Endothelial cell of umbilical vein (primary cell): ENCODE measurements around the gene SERPINB13. TPM values are rescaled to one million over a fixed set of nuclear protein-coding genes. Genes with fewer than 3 reads are reported as not detected.

Experiments used
- BruUV-seq: library from RNA; stranded (reverse); fragments of 400-500 nt; replicated peaks from 2 replicates; lab custom pipeline; 2021; lab: Mats Ljungman, UMichigan
- CTCF ChIA-PET: fragments of 300-600, 350-600 bp; sonication (Branson Sonifier 250); formaldehyde crosslinking; loops from one replicate; lab custom pipeline; 2021; ENCODE audit warnings: antibody characterized with exemption, inconsistent platforms; lab: Charles Lee
- POLR2A ChIA-PET: fragments of 300-600, 350-600 bp; sonication (Branson Sonifier 250); formaldehyde crosslinking; loops from one replicate; lab custom pipeline; 2021; ENCODE audit warnings: antibody characterized with exemption, inconsistent platforms; lab: Charles Lee
- DNase-seq: peaks from one replicate; pipeline ENCODE4 v3.0.0-alpha.2; 2011; ENCODE audit warnings: low read depth, low spot score
- FAIRE-seq: peaks from 2 replicates; lab custom pipeline; 2011; peaks lifted over from hg19 to GRCh38; lab: Jason Lieb, UNC
- H2AFZ ChIP-seq: 2 replicates; pipeline ENCODE4 v1.6.0; 2012; ENCODE audit warnings: low read depth, low read length, control low read depth, inconsistent platforms
- H3K27ac ChIP-seq: 2 replicates; pipeline ENCODE4 v1.5.1; 2011; ENCODE audit warnings: low read depth, mild to moderate bottlenecking, control low read depth, low read length, moderate library complexity; ENCODE audit not compliant: insufficient read depth
- H3K27me3 ChIP-seq, 2 experiments: 2 replicates each; pipeline versions ENCODE4 v1.6.0 to v1.6.1; 2011; ENCODE audit warnings: low read length in 2 of 2, mixed read lengths in 1 of 2; ENCODE audit not compliant: control insufficient read depth in 2 of 2, insufficient read depth in 2 of 2
- H3K36me3 ChIP-seq, 2 experiments: 2 replicates in 1 of 2; 3 replicates in 1 of 2; pipeline ENCODE4 v1.5.1; 2011; ENCODE audit warnings: low read length in 2 of 2, mild to moderate bottlenecking in 1 of 2, moderate library complexity in 1 of 2; ENCODE audit not compliant: control insufficient read depth in 2 of 2, insufficient read depth in 2 of 2; ENCODE audit errors: extremely low read depth in 1 of 2
- H3K4me1 ChIP-seq: 3 replicates; pipeline ENCODE4 v1.5.1; 2011; ENCODE audit warnings: mild to moderate bottlenecking, low read length; ENCODE audit not compliant: control insufficient read depth, insufficient read depth; ENCODE audit errors: extremely low read depth
- H3K4me2 ChIP-seq: 2 replicates; pipeline ENCODE4 v1.6.1; 2011; ENCODE audit warnings: low read length, control low read depth, mixed read lengths; ENCODE audit not compliant: insufficient read depth
- H3K4me3 ChIP-seq, 3 experiments: fragments of 200-600 bp in 1 of 3; sonication (generic), shearing (Covaris generic) in 1 of 3; replicated peaks in 1 of 3; 2 replicates each; pipeline ENCODE4 v1.5.1; 2011 to 2016; ENCODE audit warnings: control low read depth in 3 of 3, low read length in 3 of 3, mild to moderate bottlenecking in 2 of 3, inconsistent platforms in 1 of 3, low read depth in 1 of 3, moderate library complexity in 1 of 3; ENCODE audit not compliant: insufficient read depth in 1 of 3
- H3K79me2 ChIP-seq: 2 replicates; pipeline ENCODE4 v1.6.0; 2012; ENCODE audit warnings: low read length, inconsistent platforms; ENCODE audit not compliant: control insufficient read depth, insufficient read depth
- H3K9ac ChIP-seq: replicated peaks from 2 replicates; pipeline ENCODE3; 2011; ENCODE audit warnings: low read length, control low read depth; ENCODE audit not compliant: insufficient read depth; ENCODE audit errors: extremely low read depth
- H3K9me1 ChIP-seq: replicated peaks from 3 replicates; pipeline ENCODE4 v1.6.0; 2011; ENCODE audit warnings: mild to moderate bottlenecking, low read length; ENCODE audit not compliant: control insufficient read depth, insufficient read depth; ENCODE audit errors: extremely low read depth
- H3K9me3 ChIP-seq: replicated peaks from 2 replicates; pipeline ENCODE4 v1.5.1; 2012; ENCODE audit warnings: low read length, inconsistent platforms; ENCODE audit not compliant: control insufficient read depth, insufficient read depth
- H4K20me1 ChIP-seq: replicated peaks from 2 replicates; pipeline ENCODE3; 2011; ENCODE audit warnings: mild to moderate bottlenecking, low read length; ENCODE audit not compliant: control insufficient read depth, insufficient read depth; ENCODE audit errors: extremely low read depth
- CTCF ChIP-seq, 2 donors: IDR thresholded peaks; 1 replicate in 1 of 2; 2 replicates in 1 of 2; pipeline ENCODE4 v1.5.1; 2011; ENCODE audit warnings: low read length in 2 of 2, mild to moderate bottlenecking in 2 of 2, moderate library complexity in 2 of 2, control low read depth in 1 of 2, inconsistent platforms in 1 of 2, low read depth in 1 of 2; ENCODE audit not compliant: insufficient read depth in 1 of 2; ENCODE audit errors: extremely low read depth in 1 of 2
- EZH2 ChIP-seq: IDR thresholded peaks from 2 replicates; pipeline ENCODE4 v1.6.1; 2012; ENCODE audit warnings: borderline replicate concordance, low read depth, mild to moderate bottlenecking, moderate library complexity, low read length, inconsistent platforms; ENCODE audit not compliant: severe bottlenecking
- FOS ChIP-seq: IDR thresholded peaks from 2 replicates; pipeline ENCODE4 v1.6.1; 2011; ENCODE audit warnings: mild to moderate bottlenecking, low read length, moderate library complexity, borderline replicate concordance; ENCODE audit not compliant: insufficient read depth
- GATA2 ChIP-seq: IDR thresholded peaks from 2 replicates; pipeline ENCODE4 v1.7.0; 2011; ENCODE audit warnings: low read depth, mild to moderate bottlenecking, moderate library complexity, mixed read lengths, low read length; ENCODE audit not compliant: insufficient read length, insufficient read depth
- JUN ChIP-seq: IDR thresholded peaks from 2 replicates; pipeline ENCODE4 v1.6.1; 2011; ENCODE audit warnings: borderline replicate concordance, low read depth; ENCODE audit not compliant: insufficient read length, insufficient read depth
- MAX ChIP-seq: IDR thresholded peaks from 2 replicates; pipeline ENCODE4 v1.6.1; 2011; ENCODE audit not compliant: insufficient read depth, insufficient read length
- MYC ChIP-seq: IDR thresholded peaks from one replicate; pipeline ENCODE4 v1.6.1; 2011; ENCODE audit warnings: mild to moderate bottlenecking, low read depth, low read length
- POLR2A ChIP-seq: IDR thresholded peaks from 2 replicates; pipeline ENCODE4 v1.6.1; 2012; ENCODE audit warnings: low read depth, mild to moderate bottlenecking, control low read depth, low read length
- POLR2AphosphoS5 ChIP-seq: IDR thresholded peaks from 2 replicates; pipeline ENCODE4 v1.6.1; 2012; ENCODE audit warnings: low read depth, mild to moderate bottlenecking, control low read depth, low read length, moderate library complexity; ENCODE audit not compliant: insufficient read depth
- dilution Hi-C: fragments of 300-500 bp; cut with MboI; formaldehyde crosslinking; loops from one replicate; pipeline ENCODE4 v1.15.0; 2019; ENCODE audit warnings: low sequenced_read_pairs; ENCODE audit not compliant: extremely low pct_ligation_motif_present
- intact Hi-C: fragments of 100-400 bp; cut with micrococcal nuclease; formaldehyde crosslinking; loops from one replicate; pipeline ENCODE4 v1.10.0; 2022
- polyA plus RNA-seq, 4 experiments: library from polyadenylated mRNA; depleted of rRNA in 3 of 4; stranded (reverse) in 3 of 4; unstranded in 1 of 4; fragments of >200 nt; gene quantifications; 2 replicates each; pipeline versions ENCODE4 v1.2.1 to v1.2.3, GENCODE V29; 2011 to 2012; ENCODE audit warnings: missing spikeins in 1 of 4
- total RNA-seq: library from RNA; stranded (reverse); gene quantifications from 2 replicates; pipeline ENCODE4 v1.2.3, GENCODE V29; 2021

Gene SERPINB13
- total and polyA plus RNA-seq, 2 donors (not counting 3 experiments of a cell fraction or from before 2014, with no cell fraction given): not detected

GRCh38 chr18:63544017-63544416 is 43.1 kb upstream of the SERPINB13 start:
- Histone ChIP-seq H3K4me3 (no peak overlapping the region), H3K79me2 (no peaks in the 10 kb centered on the region), H3K27me3 (no peaks in the 10 kb centered on the region), H3K9me3 (no peaks in the 10 kb centered on the region), H3K27ac (no peak overlapping the region), H4K20me1 (no peaks in the 10 kb centered on the region), H3K9ac (no peak overlapping the region), H3K4me2 (no peak overlapping the region), H3K36me3 (no peaks in the 10 kb centered on the region), H3K4me1 (no peaks in the 10 kb centered on the region), H2AFZ (no peak overlapping the region), H3K9me1 (no peaks in the 10 kb centered on the region)
- TF ChIP-seq FOS (no peak), MAX (no peak), MYC (no peak), GATA2 (no peak), JUN (no peak)
- intact Hi-C loops: no loop called here
- dilution Hi-C loops: no loop called here
- BruUV-seq: no TSS peak
- no peak for FAIRE-seq
- no peak for DNase-seq
- ChIA-PET POLR2A (no interaction called here), CTCF (no interaction called here)

- intact Hi-C loops: no loop called here
These were observed 42.1 kb upstream of the SERPINB13 start for GRCh38 chr18:63545000-63545399.

More at GRCh38 chr18:63545000-63545399, 42.1 kb upstream of the SERPINB13 start:
- FAIRE-seq: no peak
- ChIA-PET CTCF (interaction anchor here (0.6 kb wide), 1 partner anchor 46 kb away, joined by 3 read pairs; no protein-coding TSS in a partner anchor), POLR2A (no interaction called here)
- Histone ChIP-seq H3K4me2 (no peak overlapping the region), H2AFZ (no peak overlapping the region), H3K9me1 (no peaks in the 10 kb centered on the region), H3K4me3 (no peak overlapping the region), H3K79me2 (no peaks in the 10 kb centered on the region), H3K36me3 (no peaks in the 10 kb centered on the region), H3K27me3 (no peaks in the 10 kb centered on the region), H4K20me1 (no peaks in the 10 kb centered on the region), H3K4me1 (no peaks in the 10 kb centered on the region), H3K27ac (no peak overlapping the region), H3K9ac (no peak overlapping the region), H3K9me3 (no peaks in the 10 kb centered on the region)
- TF ChIP-seq EZH2: no peak
- no peak for TF ChIP-seq FOS
- TF ChIP-seq MYC: no peak
- TF ChIP-seq JUN: no peak
- no peak for TF ChIP-seq CTCF (IDR thresholded peaks at IDR 0.05; ENCODE audit: extremely low read depth in 1 of 2, insufficient read depth in 1 of 2, low read depth in 1 of 2, low read length in 2 of 2)
- TF ChIP-seq POLR2A: no peak
- no peak for TF ChIP-seq POLR2AphosphoS5
- no peak for TF ChIP-seq MAX
- TF ChIP-seq GATA2: no peak
- dilution Hi-C loops: no loop called here
- no peak for DNase-seq
- no TSS peak for BruUV-seq
